NT2/D1 (cell line): ENCODE data around the gene SLC24A4.

ENCODE experiments used
- SUZ12 ChIP-seq: IDR thresholded peaks from 2 replicates; pipeline ENCODE4 v1.6.1; 2011; ENCODE audit not compliant: insufficient read length, insufficient read depth; ENCODE audit errors: extremely low read depth
- ZNF274 ChIP-seq: IDR thresholded peaks from 2 replicates; pipeline ENCODE4 v1.6.1; 2011; ENCODE audit warnings: mild to moderate bottlenecking, low read depth, low read length

GRCh38 chr14:92500491-92500941 lies 177.6 kb downstream of the SLC24A4 start:
- TF ChIP-seq ZNF274, result no peak
- no peak for TF ChIP-seq SUZ12
